GOT3 (cell line): ENCODE data around the gene TCF3.

ENCODE experiments used
- DNase-seq: peaks from one replicate; lab custom pipeline; 2025; ENCODE audit warnings: mixed read lengths; lab: John Stamatoyannopoulos, UW

TCF3 gene

GRCh38 chr19:1630012-1630411 lies 22.4 kb downstream of the TCF3 start:
- no peak for DNase-seq

DNA sequence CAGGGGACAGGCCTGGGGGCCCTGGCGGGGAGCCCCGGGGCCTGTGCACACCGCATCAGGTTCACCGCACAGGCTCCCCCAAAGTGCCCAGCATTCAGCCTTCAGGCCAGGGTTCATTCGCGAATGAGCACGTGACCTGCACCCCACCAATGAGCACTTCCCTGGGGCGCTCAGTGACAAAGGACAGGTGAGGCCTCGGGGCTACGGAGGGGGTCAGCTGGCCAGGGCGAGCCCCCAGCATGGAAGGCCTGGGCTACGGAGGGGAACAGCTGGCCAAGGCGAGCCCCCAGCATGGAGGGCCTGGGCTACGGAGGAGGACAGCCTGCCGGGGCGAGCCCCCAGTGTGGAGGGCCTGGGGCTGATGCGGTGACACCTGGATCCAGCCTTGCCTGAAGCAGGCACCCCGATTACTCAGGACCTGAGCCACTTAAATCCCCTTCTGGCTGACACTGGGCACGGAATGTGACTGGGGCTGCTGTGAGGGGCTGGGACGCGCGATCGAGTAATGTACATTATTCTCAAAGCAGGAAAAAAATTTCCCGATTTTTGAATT lies 23.1 kb downstream of the TCF3 start:
- DNase-seq, result no peak

GRCh38 chr19:1627194-1627593 lies 25.2 kb downstream of the TCF3 start:
- DNase-seq, result no peak

GRCh38 chr19:1626417-1627010 lies 25.9 kb downstream of the TCF3 start:
- DNase-seq, result no peak

DNA sequence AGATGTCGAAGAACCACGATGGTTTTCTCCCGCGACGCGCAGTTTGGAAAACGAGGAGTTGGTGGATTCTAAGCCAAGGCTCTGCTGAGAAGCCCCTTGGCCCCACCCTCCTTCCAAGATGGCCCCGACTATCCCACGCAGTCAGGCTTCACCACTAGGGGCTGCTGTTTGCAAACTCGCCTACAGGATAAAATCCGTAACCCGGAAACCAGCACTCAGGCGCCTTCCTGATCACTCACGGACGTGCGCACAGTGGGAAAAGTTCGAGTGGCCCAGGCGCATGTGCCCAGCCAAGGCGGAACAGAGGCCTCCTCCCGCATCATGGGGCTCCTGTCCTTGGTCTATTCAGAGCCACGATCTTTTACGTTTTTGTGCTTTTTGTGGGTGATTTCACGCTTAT lies 28.0 kb downstream of the TCF3 start:
- no peak for DNase-seq

DNA sequence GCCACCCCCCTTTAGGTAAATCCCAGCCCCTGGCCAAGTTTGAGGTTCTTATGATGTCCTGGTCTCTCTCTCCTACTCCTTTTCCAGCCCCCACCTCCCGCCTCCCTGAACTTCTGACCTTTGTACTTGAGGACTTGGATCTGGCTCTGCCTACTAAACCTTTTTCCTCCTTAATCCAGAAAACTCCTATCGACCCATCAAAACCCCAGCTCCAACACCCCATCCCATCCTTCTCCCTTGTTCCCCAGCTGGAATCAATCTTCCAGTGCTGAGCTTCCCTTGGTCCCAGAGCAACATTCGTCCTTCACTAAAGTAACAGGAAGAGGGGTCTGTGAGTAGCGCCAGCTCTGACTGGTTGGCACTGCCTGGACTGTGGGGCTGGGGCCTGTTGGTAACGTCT lies 29.9 kb downstream of the TCF3 start:
- no peak for DNase-seq

DNA sequence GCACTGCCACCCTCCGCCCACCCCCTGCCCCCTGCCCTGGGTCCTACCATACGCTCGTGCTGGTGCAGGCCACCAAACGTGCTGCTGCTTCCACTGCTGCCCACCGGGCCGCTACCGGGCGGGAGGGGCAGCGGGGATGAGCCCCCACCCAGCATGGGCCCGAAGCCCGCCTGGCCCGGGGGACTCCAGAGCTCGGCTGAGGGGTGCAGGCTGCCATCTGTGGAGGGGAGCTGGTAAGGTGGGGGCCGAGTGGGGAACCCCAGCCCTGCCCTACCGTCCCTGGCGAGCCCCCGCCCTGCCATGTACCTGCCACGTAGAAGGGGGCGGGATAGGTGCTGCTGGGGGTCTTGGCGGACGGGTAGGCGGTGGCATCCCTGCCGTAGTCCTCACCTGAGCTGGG lies 30.4 kb downstream of the TCF3 start:
- DNase-seq, result no peak

DNA sequence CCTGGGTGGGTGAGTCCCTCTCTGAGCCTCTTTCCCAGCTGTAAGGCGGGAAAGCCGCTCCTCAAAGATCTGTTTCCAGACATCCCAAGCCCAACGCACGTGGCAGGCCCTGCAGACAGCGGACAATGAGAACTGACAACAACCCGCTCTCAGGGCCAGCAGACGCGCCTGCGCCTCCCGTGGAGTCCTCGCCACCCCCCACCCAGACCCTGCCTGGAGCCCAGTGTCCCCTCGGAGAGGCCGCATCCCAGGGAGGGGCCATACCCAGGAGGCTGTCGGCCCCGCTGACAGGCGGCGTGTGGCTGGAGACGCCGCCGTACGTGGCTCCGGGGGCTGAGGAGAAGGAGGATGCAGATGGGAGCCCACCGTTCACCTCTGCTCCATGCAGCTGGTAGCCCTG lies 30.8 kb downstream of the TCF3 start:
- no peak for DNase-seq

DNA sequence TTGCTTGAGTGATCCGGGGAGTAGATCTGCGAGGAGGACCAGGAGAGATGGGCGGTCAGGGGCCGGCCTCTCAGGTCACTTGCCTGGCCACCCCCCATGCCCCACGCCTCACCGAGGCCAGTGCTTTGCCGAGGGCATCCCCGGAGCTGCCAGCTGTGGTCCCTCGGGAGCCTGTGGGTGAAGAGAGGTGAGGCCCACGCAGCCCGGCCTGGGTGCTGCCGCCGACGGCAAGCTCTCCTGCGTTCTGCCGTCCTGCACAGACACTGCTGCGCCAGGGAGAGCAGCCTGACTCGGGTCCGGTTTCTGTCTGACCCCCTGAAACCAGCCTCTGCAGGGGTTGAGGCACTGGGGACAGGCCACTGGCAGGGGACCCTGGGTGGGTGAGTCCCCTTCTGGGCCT lies 31.4 kb downstream of the TCF3 start:
- DNase-seq, result no peak

DNA sequence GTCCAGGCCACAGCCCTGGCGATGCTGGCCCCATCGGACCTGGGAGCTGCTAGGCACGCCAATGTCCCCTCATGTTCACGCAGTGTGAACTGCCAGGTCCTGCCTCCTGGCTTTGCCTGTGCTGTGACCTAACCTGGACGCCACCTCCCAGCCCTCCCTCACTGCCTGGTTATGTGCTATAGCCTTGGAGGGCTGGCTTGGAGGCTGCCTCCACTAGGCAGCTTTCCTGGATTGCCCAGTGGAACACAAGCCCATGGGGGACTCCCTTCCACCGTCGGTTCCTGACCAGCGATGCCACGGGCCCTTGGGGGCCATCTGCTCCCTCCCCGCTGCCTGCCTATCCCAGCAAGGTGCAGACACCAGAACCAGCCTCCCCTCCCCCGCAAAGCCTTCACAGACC lies 31.9 kb downstream of the TCF3 start:
- no peak for DNase-seq

GRCh38 chr19:1619703-1620102 lies 32.7 kb downstream of the TCF3 start:
- no peak for DNase-seq

GRCh38 chr19:1619094-1619439 lies 33.3 kb downstream of the TCF3 start:
- DNase-seq, result no peak

- no peak for DNase-seq
Observed at GRCh38 chr19:1618157-1619093, 34.0 kb downstream of the TCF3 start.

DNA sequence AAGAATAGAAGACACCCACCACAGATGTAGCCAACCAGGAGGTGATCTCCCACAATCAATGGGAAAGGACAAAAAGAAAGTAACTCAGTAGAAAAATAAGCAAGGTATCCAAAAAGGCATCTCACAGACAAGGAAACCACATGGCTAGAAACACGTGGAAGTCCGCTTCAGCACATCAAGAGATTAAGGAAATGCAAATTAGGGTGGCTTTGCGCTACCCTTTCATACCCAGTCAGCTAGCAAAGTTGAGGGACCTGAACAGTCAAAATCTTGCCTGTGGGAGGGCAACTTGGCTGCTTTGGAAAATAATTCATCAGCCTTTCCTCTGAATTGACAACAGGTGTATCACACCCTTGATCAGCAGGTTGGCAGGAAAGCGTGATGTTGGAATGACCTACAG lies 35.5 kb downstream of the TCF3 start:
- no peak for DNase-seq

- DNase-seq, result no peak
Observed at GRCh38 chr19:1616396-1616795, 36.0 kb downstream of the TCF3 start.

- no peak for DNase-seq
Observed at GRCh38 chr19:1615156-1615765, 37.2 kb downstream of the TCF3 start.

GRCh38 chr19:1613808-1614570 lies 38.4 kb downstream of the TCF3 start:
- DNase-seq, result no peak

- DNase-seq, result no peak
Observed at GRCh38 chr19:1613146-1613545, 39.3 kb downstream of the TCF3 start.

DNA sequence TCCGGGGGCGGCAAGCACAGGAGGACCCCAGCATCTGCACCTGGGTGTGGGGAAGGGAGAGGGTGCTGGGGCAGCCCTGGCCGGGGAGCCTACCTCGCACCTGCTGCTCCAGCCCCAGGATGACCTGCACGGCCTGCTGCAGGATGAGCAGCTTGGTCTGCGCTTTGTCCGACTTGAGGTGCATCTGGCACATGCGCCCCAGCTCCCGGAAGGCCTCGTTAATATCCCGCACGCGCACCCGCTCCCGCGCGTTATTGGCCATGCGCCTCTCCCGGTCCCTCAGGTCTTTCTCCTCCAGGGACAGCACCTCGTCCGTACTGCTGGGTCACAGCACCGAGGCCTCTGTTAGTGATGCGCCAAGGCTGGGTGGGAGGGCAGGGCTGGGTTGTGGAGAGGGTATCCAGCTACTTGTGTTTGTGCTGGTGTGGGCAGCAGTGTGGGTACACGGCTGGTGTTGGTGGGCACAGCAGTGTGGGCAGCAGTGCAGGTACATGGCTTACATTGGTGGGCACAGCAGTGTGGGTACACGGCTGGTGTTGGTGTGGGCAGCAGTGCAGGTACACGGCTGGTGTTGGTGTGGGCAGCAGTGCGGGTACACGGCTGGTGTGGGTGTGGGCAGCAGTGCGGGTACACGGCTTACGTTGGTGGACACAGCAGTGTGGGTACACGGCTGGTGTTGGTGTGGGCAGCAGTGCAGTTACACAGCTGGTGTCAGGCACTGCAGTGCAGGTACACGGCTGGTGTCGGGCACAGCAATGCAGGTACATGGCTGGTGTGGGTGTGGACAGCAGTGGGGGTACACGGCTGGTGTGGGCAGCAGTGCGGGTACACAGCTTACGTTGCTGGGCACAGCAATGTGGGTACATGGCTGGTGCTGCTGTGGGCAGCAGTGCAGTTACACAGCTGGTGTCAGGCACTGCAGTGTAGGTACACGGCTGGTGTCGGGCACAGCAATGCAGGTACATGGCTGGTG lies 40.0 kb downstream of the TCF3 start:
- DNase-seq, result no peak

GRCh38 chr19:1611353-1611752 lies 41.1 kb downstream of the TCF3 start:
- no peak for DNase-seq

DNA sequence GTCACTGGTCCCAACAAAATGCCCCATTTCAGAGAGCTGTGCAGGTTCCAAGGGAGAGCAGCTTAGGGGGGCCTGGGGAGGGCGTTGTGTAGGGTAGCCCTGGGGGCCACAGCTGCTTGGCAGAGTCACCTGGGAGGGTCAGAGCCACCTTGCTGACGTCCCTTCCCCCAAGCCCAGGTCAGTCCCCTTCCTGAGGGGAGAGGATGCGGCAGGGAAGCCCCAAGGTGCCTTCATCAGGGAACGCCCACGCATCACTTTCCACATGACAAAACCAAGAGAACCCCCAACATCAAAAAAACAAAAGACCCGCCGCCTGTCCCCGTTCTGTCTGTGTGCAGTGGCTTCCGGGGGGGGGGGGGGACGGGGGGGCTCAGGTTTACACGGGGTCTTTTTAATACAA lies 41.8 kb downstream of the TCF3 start:
- no peak for DNase-seq
